ENCODE results near the gene SRL.
A peak's percentile ranks its signal among the peaks of the same experiment; 100 is the strongest.

The SRL gene

GRCh38 chr16:4241928-4242283 lies at the start of gene SRL:
SRL (minus strand) TSS chr16:4242080; CDS start chr16:4242067, 13 bp downstream.
- no peak for DNase-seq (ENCODE audit: low read depth in 2 of 2)

GRCh38 chr16:4290236-4290830 lies 48.5 kb upstream of the SRL start:
- DNase-seq (ENCODE audit: low read depth in 2 of 2): no peak

DNA sequence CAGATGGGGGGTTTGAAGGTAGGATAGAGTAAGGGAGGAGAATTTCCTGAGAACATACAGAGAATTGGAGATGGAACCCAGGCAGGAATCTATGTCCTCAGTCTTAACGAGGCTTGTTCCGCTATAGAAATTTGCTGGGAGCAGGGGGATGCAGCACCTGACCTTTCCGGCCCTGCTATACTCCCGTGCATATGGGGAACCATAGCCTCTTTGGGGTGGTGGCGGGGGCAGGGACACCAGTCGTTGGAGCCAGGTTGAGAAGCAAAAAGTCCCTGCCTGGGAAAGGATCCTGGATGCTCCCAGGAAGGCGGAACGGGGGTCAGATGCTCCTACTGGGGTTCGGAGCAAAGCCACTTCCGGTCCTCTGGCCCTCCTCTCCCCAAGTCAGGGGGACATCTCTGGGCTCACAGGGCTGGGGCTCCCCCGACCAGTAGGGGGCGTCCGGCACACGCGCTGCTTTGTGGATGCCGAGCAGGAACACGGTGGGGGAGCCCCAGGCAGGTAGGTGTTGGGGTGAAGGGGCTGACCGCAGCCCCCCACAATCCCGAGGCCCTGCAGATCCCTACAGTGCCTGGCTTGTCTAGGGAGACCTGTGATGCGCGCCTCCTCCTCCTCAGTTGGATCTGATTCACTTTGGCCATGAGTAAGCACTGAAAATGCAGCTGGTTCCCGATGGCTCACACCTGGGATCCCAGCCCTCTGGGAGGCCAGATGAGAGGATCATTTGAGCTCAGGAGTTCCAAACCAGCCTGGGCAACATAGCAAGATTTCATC lies 46.5 kb upstream of the SRL start:
- peak; percentile 65 to 72 for DNase-seq (ENCODE audit: low read depth in 2 of 2)

- no peak for DNase-seq (ENCODE audit: low read depth in 2 of 2)
Observed at GRCh38 chr16:4285167-4285566, 43.3 kb upstream of the SRL start.

DNA sequence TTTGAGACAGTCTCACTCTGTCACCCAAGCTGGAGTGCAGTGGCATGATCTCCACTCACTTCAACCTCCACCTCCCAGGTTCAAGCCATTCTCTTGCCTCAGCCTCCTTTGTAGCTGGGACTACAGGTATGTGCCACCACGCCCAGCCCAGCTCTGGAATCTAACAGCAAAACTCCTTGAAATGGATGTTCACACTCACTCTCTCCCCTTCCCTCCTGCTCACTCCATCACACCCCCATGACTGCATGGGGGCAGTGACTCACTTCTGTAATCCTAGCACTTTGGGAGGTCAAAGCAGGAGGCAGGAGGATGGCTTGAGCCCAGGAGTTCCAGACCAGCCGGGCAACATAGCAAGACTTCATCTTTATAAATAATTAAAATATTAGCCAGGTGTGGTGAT lies 42.1 kb upstream of the SRL start:
- DNase-seq (ENCODE audit: low read depth in 2 of 2): no peak

DNA sequence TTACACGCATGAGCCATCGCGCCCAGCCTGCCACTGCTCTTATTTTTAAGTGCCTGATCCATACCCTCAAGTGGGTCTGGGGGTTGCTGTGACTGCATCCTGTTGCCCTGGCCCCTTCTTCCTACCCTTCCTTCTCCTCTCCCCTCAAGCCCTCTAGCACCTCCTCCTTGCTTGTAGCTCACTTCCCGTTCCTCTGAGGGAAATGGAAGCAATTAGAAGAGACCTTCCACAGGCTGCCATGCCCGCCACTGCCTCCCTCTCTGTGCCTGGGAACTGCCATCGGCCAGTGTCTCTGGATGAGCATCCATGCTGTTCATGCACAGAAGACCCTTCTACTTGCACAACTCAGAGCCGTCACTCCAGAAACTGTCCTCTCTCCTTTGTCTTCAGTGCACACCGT lies 41.6 kb upstream of the SRL start:
- no peak for DNase-seq (ENCODE audit: low read depth in 2 of 2)

DNA sequence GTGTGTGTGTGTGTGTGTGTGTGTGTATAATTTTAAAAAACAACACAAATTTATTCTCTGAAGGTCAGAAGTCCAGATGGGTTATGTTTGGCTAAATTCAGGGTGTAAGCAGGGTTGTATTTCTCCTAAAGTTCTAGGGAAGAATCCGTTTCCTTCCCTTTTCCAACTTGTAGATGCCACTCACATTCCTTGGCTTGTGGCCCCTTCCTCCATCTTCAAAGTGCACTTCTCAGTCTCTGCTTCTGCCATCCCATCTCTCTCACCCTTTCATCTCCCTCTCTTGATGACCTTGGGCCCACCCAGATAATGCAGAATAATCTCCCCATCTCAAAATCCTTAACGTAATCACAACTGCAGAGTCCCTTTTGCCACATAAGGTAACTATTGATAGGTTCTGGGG lies 38.7 kb upstream of the SRL start:
- DNase-seq (ENCODE audit: low read depth in 2 of 2): no peak

DNA sequence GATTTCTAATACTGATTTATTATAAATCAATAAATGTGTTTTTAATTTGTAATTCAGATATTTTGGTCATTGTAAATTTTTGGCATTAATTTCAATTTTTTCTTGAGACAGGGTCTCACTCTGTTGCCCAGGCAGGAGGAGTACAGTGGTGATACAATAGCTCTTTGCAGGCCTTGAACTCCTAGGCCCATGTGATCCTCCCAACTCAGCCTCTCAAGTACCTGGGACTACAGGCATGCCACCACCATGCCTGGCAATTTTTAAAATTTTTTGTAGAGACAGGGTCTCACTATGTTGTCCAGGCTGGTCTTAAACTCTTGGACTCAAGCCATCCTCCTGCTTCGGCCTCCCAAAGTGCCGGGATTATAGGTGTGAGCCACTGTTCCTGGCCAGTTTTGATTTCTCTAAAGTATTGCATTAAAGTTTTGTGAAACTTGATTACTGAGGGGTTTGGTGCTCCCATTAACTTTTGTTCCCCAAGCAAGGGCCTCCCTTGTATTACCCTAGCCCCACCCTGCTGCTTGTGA lies 36.2 kb upstream of the SRL start:
- DNase-seq (ENCODE audit: low read depth in 2 of 2): no peak

- no peak for DNase-seq (ENCODE audit: low read depth in 2 of 2)
Observed at GRCh38 chr16:4275861-4276260, 34.0 kb upstream of the SRL start.

- peak; percentile 3 to 17 for DNase-seq (ENCODE audit: low read depth in 2 of 2)
Observed at GRCh38 chr16:4273858-4274311, 32.0 kb upstream of the SRL start.

DNA sequence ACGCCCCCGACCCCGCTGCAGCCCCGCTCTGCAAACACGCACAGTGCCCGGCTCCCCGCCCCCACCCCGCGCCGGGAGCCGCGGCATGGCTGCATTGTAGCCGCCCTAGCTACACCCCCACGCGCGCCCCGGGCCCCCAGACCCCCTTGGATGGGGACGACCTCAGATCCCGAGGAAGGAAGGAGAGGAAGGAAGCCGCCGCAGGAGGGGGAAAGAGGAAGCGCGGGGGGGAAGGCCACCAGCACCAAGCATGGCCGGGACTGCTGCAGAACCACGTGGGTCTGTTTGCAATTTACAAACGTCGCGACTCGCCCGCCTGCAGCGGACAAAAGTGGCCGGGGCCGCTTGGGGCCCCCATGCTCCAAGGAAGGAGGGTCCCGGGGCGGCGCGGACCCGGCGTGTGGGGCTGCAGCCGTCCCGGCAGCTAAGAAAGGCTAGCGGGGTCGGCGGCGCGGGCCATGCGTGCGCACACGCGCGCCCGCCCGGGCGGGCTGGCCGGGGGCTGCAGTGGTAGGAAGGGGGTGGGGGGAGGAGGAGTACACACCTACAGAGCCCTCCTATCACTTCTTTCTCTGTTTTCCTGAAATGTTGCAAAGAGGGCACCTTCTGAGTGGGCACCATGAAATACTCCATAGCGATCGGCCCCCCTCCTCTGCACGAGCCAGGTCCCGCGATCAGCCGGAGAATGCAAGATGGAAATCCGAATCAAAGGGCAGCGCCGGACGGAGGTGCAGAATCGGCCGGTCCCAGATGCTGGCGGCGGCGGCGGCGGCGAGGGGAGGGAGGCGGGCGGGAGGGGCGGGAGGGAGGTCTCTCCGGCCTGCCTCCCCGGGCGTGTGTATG lies 30.5 kb upstream of the SRL start:
- DNase-seq (ENCODE audit: low read depth in 2 of 2): peak in 1 of 2 donors; percentile 43

- peak; percentile 63 to 72 for DNase-seq (ENCODE audit: low read depth in 2 of 2)
Observed at GRCh38 chr16:4271176-4272113, 29.6 kb upstream of the SRL start.

- no peak for DNase-seq (ENCODE audit: low read depth in 2 of 2)
Observed at GRCh38 chr16:4270595-4270994, 28.7 kb upstream of the SRL start.

GRCh38 chr16:4270091-4270490 lies 28.2 kb upstream of the SRL start:
- no peak for DNase-seq (ENCODE audit: low read depth in 2 of 2)

GRCh38 chr16:4266372-4266771 lies 24.5 kb upstream of the SRL start:
- DNase-seq (ENCODE audit: low read depth in 2 of 2): no peak

- no peak for DNase-seq (ENCODE audit: low read depth in 2 of 2)
Observed at GRCh38 chr16:4265676-4266075, 23.8 kb upstream of the SRL start.

DNA sequence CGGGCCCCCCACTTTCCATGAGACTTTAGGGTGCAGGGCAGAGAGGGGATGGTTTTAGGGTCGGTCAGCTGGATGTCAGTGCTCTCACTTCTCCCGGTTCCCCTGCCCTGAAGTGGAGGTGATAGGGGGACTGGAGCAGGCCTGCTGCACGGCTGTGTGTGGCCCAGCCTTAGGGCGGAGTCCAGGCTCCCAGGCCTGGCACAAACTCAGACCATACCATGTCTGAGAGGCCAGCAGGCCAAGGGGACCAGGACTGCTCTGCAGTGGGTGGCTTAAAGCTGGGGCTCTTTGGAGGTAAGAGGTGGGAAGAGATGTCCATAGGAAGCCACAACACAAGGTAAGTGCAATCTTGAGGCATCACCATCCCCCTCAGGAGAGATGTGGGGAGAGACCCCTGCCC lies 22.7 kb upstream of the SRL start:
- no peak for DNase-seq (ENCODE audit: low read depth in 2 of 2)

DNA sequence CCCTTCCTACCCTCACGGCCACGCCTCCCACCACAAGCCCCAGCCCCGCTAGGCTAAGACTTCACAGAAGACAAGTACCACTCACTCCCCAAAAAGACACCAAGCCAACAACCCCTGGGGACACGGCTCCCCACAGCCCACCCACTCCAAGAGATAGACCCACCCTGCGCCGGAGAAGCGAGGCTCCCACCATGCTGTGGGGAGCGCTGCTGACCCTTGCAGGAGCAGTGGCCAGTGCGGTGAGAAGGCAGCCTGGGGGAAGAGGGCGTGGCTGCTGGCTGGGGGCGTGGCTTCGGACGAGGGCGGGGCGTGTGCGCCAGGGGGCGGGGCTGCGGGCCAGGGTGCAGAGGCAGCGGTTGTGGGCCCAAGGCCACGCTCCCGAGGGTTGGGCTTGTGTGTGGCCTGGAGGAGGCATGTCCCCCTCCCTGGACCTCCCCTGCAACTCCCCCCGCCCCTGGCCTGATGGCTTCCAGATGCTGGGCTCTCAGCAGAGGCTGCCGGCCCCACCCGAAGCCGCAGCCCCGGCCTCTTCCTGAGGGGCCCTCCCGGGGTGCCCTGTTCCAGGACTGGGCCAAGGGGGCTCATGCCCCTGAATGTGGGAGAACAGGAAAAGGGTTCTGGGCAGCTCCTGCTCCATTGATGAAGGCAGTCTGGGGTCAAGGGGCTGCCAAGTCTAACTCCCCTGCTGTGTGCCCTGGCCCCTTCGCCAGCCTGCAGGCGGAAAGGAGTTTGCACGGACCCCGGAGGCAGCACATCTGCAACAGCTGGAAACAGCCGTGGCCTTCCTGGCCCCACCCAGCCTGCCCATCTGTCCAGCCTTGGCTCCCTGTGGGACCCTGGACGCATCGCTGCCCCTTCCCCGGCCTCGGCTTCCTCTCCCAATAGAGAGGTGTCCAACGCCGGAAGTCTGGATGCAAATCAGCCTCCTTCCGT lies 21.9 kb upstream of the SRL start:
- DNase-seq (ENCODE audit: low read depth in 2 of 2): no peak

- DNase-seq (ENCODE audit: low read depth in 2 of 2): no peak
Observed at GRCh38 chr16:4262303-4262835, 20.5 kb upstream of the SRL start.
